Transverse colon (tissue), 4 donors: ENCODE results near the gene CAMTA1.

ENCODE experiments used
- CTCF ChIP-seq, 5 experiments: fragments of 200-600 bp in 3 of 5; fragments of 450-650 bp in 2 of 5; sonication (generic) in 3 of 5; IDR thresholded peaks; 1 replicate in 2 of 5; 2 replicates in 3 of 5; pipeline ENCODE4 v1.5.1; 2016 to 2017; ENCODE audit warnings: antibody characterized with exemption in 5 of 5, inconsistent platforms in 3 of 5, mild to moderate bottlenecking in 2 of 5, moderate library complexity in 1 of 5
- POLR2A ChIP-seq: fragments of 450-650 bp; IDR thresholded peaks from one replicate; pipeline ENCODE4 v1.6.1; 2016; ENCODE audit warnings: antibody characterized with exemption, mild to moderate bottlenecking, moderate library complexity
- POLR2AphosphoS5 ChIP-seq, 3 donors: sonication (generic); formaldehyde crosslinking; IDR thresholded peaks; one replicate each; pipeline ENCODE4 v1.6.1; 2016; ENCODE audit warnings: antibody characterized with exemption in 3 of 3

GRCh38 chr1:7400566-7400965 lies 615.3 kb downstream of the CAMTA1 start:
- TF ChIP-seq CTCF (IDR thresholded peaks at IDR 0.05), result no peak
- no peak for TF ChIP-seq POLR2AphosphoS5 (IDR thresholded peaks at IDR 0.05)
- TF ChIP-seq POLR2A, result no peak
